PC-3 (cell line): ENCODE results near the gene ZNF841. TPM values are rescaled to one million over a fixed set of nuclear protein-coding genes. Genes with fewer than 3 reads are reported as not detected.
"Not testable (repeated sequence)": the region's sequence is repeated elsewhere in the genome, so short reads cannot be mapped to it uniquely, and the experiment has no call there.

Source experiments
- ATAC-seq: fragments of 200-7000 bp; cut with Tn5 transposase; 2 replicates; pipeline ENCODE4 v1.9.1; 2020; ENCODE audit warnings: mild to moderate bottlenecking, moderate library complexity
- BruUV-seq: library from RNA; stranded (reverse); fragments of 400-500 nt; replicated peaks from 2 replicates; lab custom pipeline; 2021; lab: Mats Ljungman, UMichigan
- CTCF ChIA-PET: fragments of 300-600 bp; sonication (Branson Sonifier 250); formaldehyde crosslinking; loops from one replicate; lab custom pipeline; 2022; ENCODE audit warnings: antibody characterized with exemption; lab: Charles Lee
- POLR2A ChIA-PET: fragments of 300-600 bp; sonication (Branson Sonifier 250); formaldehyde crosslinking; loops from one replicate; lab custom pipeline; 2022; ENCODE audit warnings: antibody characterized with exemption; ENCODE audit not compliant: unreplicated experiment; lab: Charles Lee
- DNase-seq: peaks from one replicate; pipeline ENCODE4 v3.0.0-alpha.2; 2015
- H2AFZ ChIP-seq: fragments of 300-600 bp; sonication (generic); 2 replicates; pipeline ENCODE4 v1.6.0; 2016; ENCODE audit warnings: antibody characterized with exemption, low read length
- H3F3A ChIP-seq: fragments of 300-600 bp; sonication (generic); one replicate; pipeline ENCODE4 v1.6.0; 2017; ENCODE audit warnings: antibody characterized with exemption, low read length, control low read depth, mild to moderate bottlenecking; ENCODE audit not compliant: unreplicated experiment
- H3K27ac ChIP-seq: fragments of 300-600 bp; sonication (generic); 2 replicates; pipeline ENCODE4 v1.5.1; 2016; ENCODE audit warnings: mild to moderate bottlenecking, low read length
- H3K27me3 ChIP-seq: fragments of 300-600 bp; sonication (generic); 2 replicates; pipeline ENCODE4 v1.6.1; 2016; ENCODE audit warnings: low read length, mixed read lengths
- H3K36me3 ChIP-seq: fragments of 300-600 bp; sonication (generic); 2 replicates; pipeline ENCODE4 v1.6.1; 2016; ENCODE audit warnings: low read depth, mixed run types, low read length, mixed read lengths
- H3K4me1 ChIP-seq: fragments of 300-600 bp; sonication (generic); 2 replicates; pipeline ENCODE4 v1.5.1; 2016; ENCODE audit warnings: low read length; ENCODE audit not compliant: insufficient read depth
- H3K4me2 ChIP-seq: fragments of 300-600 bp; sonication (generic); 2 replicates; pipeline ENCODE4 v1.6.0; 2016; ENCODE audit warnings: low read length
- H3K4me3 ChIP-seq: fragments of 300-600 bp; sonication (generic); 2 replicates; pipeline ENCODE4 v1.5.1; 2016; ENCODE audit warnings: mild to moderate bottlenecking, low read length, mixed read lengths
- H3K79me2 ChIP-seq: fragments of 300-600 bp; sonication (generic); 2 replicates; pipeline ENCODE4 v1.6.1; 2017; ENCODE audit warnings: low read length, mixed read lengths
- H3K9ac ChIP-seq: fragments of 300-600 bp; sonication (generic); 2 replicates; pipeline ENCODE4 v1.6.0; 2016; ENCODE audit warnings: mild to moderate bottlenecking, low read length
- H3K9me2 ChIP-seq: fragments of 300-600 bp; sonication (generic); replicated peaks from 2 replicates; pipeline ENCODE4 v1.6.1; 2016; ENCODE audit warnings: mixed run types, low read length, mixed read lengths
- H3K9me3 ChIP-seq: fragments of 300-600 bp; sonication (generic); 2 replicates; pipeline ENCODE4 v1.6.1; 2016; ENCODE audit warnings: low read length, mixed read lengths
- H4K20me1 ChIP-seq: fragments of 300-600 bp; sonication (generic); 2 replicates; pipeline ENCODE4 v1.6.1; 2016; ENCODE audit warnings: low read length, mixed read lengths
- CTCF ChIP-seq: fragments of 300-600 bp; sonication (generic); conservative IDR thresholded peaks from 2 replicates; pipeline ENCODE4 v1.5.1; 2017; ENCODE audit warnings: antibody characterized with exemption, low read depth, mild to moderate bottlenecking, low read length
- EZH2 ChIP-seq: fragments of 300-600 bp; sonication (generic); IDR thresholded peaks from one replicate; pipeline ENCODE4 v1.6.1; 2017; ENCODE audit warnings: antibody characterized with exemption, mild to moderate bottlenecking, low read length; ENCODE audit not compliant: unreplicated experiment
- EZH2phosphoT487 ChIP-seq: fragments of 300-600 bp; sonication (generic); IDR thresholded peaks from 2 replicates; pipeline ENCODE4 v1.6.1; 2018; ENCODE audit warnings: mild to moderate bottlenecking, antibody characterized with exemption, low read length, borderline replicate concordance
- intact Hi-C: fragments of 100-400 bp; cut with micrococcal nuclease; formaldehyde crosslinking; loops from 2 replicates; pipeline ENCODE4 v1.9.0; 2023
- total RNA-seq: library from RNA; depleted of rRNA; stranded (reverse); fragments of >200 nt; gene quantifications from 2 replicates; pipeline ENCODE4 v1.2.3, GENCODE V29; 2014

ZNF841 gene
- total RNA-seq, 1 experiment from 2014 or later = 11.6 TPM

GRCh38 chr19:52066258-52066863 lies 29.2 kb downstream of the ZNF841 start:
- H3K79me2 ChIP-seq = no peaks in the 10 kb centered on the region
- ATAC-seq (no peak), DNase-seq (no peak)
- no peak overlapping the region; the same call in 1 of the 2 replicates for H3K4me3 ChIP-seq
- no peak overlapping the region for H3K27ac ChIP-seq
- H3K9me2 ChIP-seq = no peaks in the 10 kb centered on the region
- H3K4me2 ChIP-seq = no peak overlapping the region
- no peaks in the 10 kb centered on the region for H3K4me1 ChIP-seq
- H3F3A ChIP-seq = no peaks in the 10 kb centered on the region
- peaks cover 82% of the 10 kb centered on the region for H3K9me3 ChIP-seq
- intact Hi-C loops = no loop called here
- no peak overlapping the region for H3K9ac ChIP-seq
- ChIA-PET CTCF (no interaction called here), POLR2A (no interaction called here)
- no peaks in the 10 kb centered on the region for H4K20me1 ChIP-seq
- no peaks in the 10 kb centered on the region for H3K27me3 ChIP-seq
- H2AFZ ChIP-seq = no peak overlapping the region
- H3K36me3 ChIP-seq = peaks cover 93% of the 10 kb centered on the region
- TF ChIP-seq EZH2 = no peak
- no peak for TF ChIP-seq EZH2phosphoT487
- TF ChIP-seq CTCF = no peak
- BruUV-seq = no TSS peak

GRCh38 chr19:52065399-52065798 lies 30.2 kb downstream of the ZNF841 start:
- no peak for DNase-seq
- Histone ChIP-seq H3K4me1 (no peaks in the 10 kb centered on the region), H3K27me3 (no peaks in the 10 kb centered on the region), H3K36me3 (peaks cover 91% of the 10 kb centered on the region), H3K9me2 (no peaks in the 10 kb centered on the region), H3K4me3 (no peak overlapping the region; the same call in 1 of the 2 replicates), H3K4me2 (no peak overlapping the region), H3K9me3 (peaks cover 78% of the 10 kb centered on the region), H3F3A (no peaks in the 10 kb centered on the region), H3K9ac (no peak overlapping the region), H3K79me2 (no peaks in the 10 kb centered on the region), H2AFZ (no peak overlapping the region), H4K20me1 (no peaks in the 10 kb centered on the region), H3K27ac (no peak overlapping the region)
- CTCF ChIA-PET = no interaction called here
- no peak for ATAC-seq
- BruUV-seq = no TSS peak
- intact Hi-C loops = no loop called here
- TF ChIP-seq CTCF (no peak), EZH2phosphoT487 (no peak), EZH2 (no peak)
- POLR2A ChIA-PET = no interaction called here

GRCh38 chr19:52056480-52056879 lies 39.1 kb downstream of the ZNF841 start:
- POLR2A ChIA-PET, CTCF ChIA-PET, intact Hi-C loops: not testable (repeated sequence)

GRCh38 chr19:52051736-52052135 lies 43.8 kb downstream of the ZNF841 start:
- H2AFZ ChIP-seq, H3F3A ChIP-seq, BruUV-seq, H3K27me3 ChIP-seq, H4K20me1 ChIP-seq, H3K9ac ChIP-seq, intact Hi-C loops, H3K9me3 ChIP-seq, H3K4me1 ChIP-seq, CTCF ChIA-PET, H3K4me3 ChIP-seq, H3K27ac ChIP-seq, H3K79me2 ChIP-seq, ATAC-seq, DNase-seq, H3K9me2 ChIP-seq, H3K4me2 ChIP-seq, POLR2A ChIA-PET: not testable (repeated sequence)
- peaks cover 22% of the 10 kb centered on the region for H3K36me3 ChIP-seq

More at GRCh38 chr19:52056480-52056879, 39.1 kb downstream of the ZNF841 start:
- not testable (repeated sequence) for BruUV-seq, H3K4me1 ChIP-seq, H2AFZ ChIP-seq, H3K27me3 ChIP-seq, H3K27ac ChIP-seq, H3K4me3 ChIP-seq, H3K79me2 ChIP-seq, H4K20me1 ChIP-seq, ATAC-seq, H3F3A ChIP-seq, H3K9ac ChIP-seq, H3K4me2 ChIP-seq, H3K9me2 ChIP-seq, DNase-seq
- H3K36me3 ChIP-seq = peaks cover 36% of the 10 kb centered on the region; the same call in 1 of the 2 replicates
- H3K9me3 ChIP-seq = peaks cover 24% of the 10 kb centered on the region
